ENCODE results near the gene SWI5.

GRCh38 chr9:128244091-128244836, 31.8 kb upstream of the SWI5 start:
- TF ChIP-seq CTCF (IDR thresholded peaks at IDR 0.05; ENCODE audit: insufficient read depth, low read depth, low read length) = no peak
- TF ChIP-seq EZH2 (IDR thresholded peaks at IDR 0.05; ENCODE audit: insufficient read depth, low read length) = no peak

Data from astrocyte (in vitro differentiated cells and primary cell).